Fibroblast of pulmonary artery (primary cell): ENCODE data around the gene OR51A2.

ENCODE experiments used
- DNase-seq: peaks from one replicate; pipeline ENCODE4 v3.0.0-alpha.2; 2010; ENCODE audit warnings: low read depth
- H3K4me3 ChIP-seq: replicated peaks from 2 replicates; pipeline ENCODE4 v1.5.1; 2011; ENCODE audit warnings: low read depth, mild to moderate bottlenecking, control low read depth, low read length, moderate library complexity
- CTCF ChIP-seq: IDR thresholded peaks from 2 replicates; pipeline ENCODE4 v1.5.1; 2011; ENCODE audit warnings: mild to moderate bottlenecking, control low read depth, low read length, inconsistent platforms; ENCODE audit errors: missing control alignments

OR51A2 gene

GRCh38 chr11:4975436-4975835 is 19.9 kb upstream of the OR51A2 start:
- no peak for TF ChIP-seq CTCF
- DNase-seq: no peak
- H3K4me3 ChIP-seq: no peak overlapping the region

DNA sequence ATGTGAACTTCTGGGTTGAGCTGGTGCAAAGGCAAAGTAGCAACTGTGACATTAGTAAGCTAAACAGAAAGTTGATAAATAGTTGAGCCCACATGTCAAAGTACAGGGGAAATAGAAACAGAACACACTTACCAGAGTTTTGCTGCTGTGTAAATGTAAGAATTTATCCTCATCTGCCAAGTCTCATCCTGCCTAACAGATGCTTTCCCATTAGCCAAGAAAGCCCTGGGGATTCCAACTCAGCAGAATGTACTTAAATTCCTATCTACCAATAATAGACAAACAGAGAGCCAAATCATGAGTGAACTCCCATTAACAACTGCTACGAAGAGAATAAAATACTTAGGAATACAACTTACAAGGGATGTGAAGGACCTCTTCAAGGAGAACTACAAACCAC is 7.3 kb upstream of the OR51A2 start:
- TF ChIP-seq CTCF: no peak
- DNase-seq: no peak
- H3K4me3 ChIP-seq: no peak overlapping the region

- no peak overlapping the region for H3K4me3 ChIP-seq
- no peak for TF ChIP-seq CTCF
These were observed 5.4 kb upstream of the OR51A2 start for GRCh38 chr11:4960877-4961276.

DNA sequence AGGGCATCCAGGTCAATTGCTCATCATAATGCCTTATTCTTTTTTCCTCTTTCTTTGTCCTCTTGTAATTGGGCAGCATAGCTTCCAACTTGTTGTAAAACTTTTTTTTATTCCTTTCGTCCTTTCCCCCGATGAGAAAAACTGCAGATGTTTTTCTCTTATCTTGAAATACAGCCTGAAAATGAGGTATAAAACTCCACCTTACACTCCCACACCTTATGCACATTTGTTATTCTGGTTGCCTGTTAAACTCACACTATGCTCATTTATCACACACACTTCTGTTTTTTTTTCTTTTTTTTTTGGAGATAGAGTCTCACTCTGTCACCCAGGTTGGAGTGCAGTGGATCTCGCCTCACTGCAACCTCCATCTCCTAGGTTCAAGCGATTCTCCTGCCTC is 1.9 kb upstream of the OR51A2 start:
- no peak overlapping the region for H3K4me3 ChIP-seq
- no peak for DNase-seq
- TF ChIP-seq CTCF: no peak

More at GRCh38 chr11:4960877-4961276, 5.4 kb upstream of the OR51A2 start:
- no peak for DNase-seq

GRCh38 chr11:4947505-4947904 is 8.0 kb downstream of the OR51A2 start, which contains the start of gene OR51A4:
TSS of gene OR51A4 (minus strand) at chr11:4947605. CDS start at chr11:4947100, 505 bp downstream.
- no peak for DNase-seq
- no peak for TF ChIP-seq CTCF
- no peak within 1 kb of the TSS for H3K4me3 ChIP-seq

DNA sequence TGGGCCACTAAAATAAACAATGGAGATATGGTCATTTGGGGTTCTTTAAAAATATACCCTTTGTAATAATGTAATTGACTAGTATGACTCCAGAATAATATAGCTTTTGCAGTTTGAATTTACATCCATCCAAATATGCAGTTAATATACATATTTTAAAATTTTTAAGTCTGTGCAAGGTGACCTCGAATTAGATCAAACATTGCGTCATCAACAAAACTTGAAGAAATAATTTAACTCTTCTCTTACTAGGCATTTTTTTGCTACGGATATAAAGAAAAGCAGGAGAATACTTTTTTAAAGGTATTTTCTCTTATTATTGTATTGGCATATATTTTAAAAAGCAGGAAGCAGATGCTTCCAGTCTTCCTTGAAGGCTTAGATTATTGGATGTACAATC is 18.8 kb downstream of the OR51A2 start:
- TF ChIP-seq CTCF: no peak
- H3K4me3 ChIP-seq: no peak overlapping the region
- no peak for DNase-seq

GRCh38 chr11:4932751-4933150 is 22.8 kb downstream of the OR51A2 start:
- no peak for DNase-seq
- no peak overlapping the region for H3K4me3 ChIP-seq
- TF ChIP-seq CTCF: no peak
